Measurements from ENCODE around the gene ZSWIM6.

ZSWIM6 gene

GRCh38 chr5:61491861-61492260 lies 159.8 kb downstream of the ZSWIM6 start:
- DNase-seq: no peak

- DNase-seq: no peak
These were observed 161.9 kb downstream of the ZSWIM6 start for GRCh38 chr5:61493973-61494372.

- DNase-seq: no peak
These were observed 164.4 kb downstream of the ZSWIM6 start for GRCh38 chr5:61496446-61496845.

- DNase-seq: no peak
These were observed 164.8 kb downstream of the ZSWIM6 start for GRCh38 chr5:61496860-61497259.

GRCh38 chr5:61498121-61498520 lies 166.1 kb downstream of the ZSWIM6 start:
- no peak for DNase-seq

GRCh38 chr5:61501971-61502370 lies 169.9 kb downstream of the ZSWIM6 start:
- no peak for DNase-seq

- DNase-seq: no peak
These were observed 172.2 kb downstream of the ZSWIM6 start for GRCh38 chr5:61504143-61504770.

GRCh38 chr5:61505281-61505680 lies 173.2 kb downstream of the ZSWIM6 start:
- no peak for DNase-seq

GRCh38 chr5:61507232-61507631 lies 175.2 kb downstream of the ZSWIM6 start:
- no peak for DNase-seq

- no peak for DNase-seq
These were observed 184.9 kb downstream of the ZSWIM6 start for GRCh38 chr5:61516946-61517345.

- no peak for DNase-seq
These were observed 187.7 kb downstream of the ZSWIM6 start for GRCh38 chr5:61519728-61520277.

GRCh38 chr5:61523073-61523472 lies 191.0 kb downstream of the ZSWIM6 start:
- DNase-seq: no peak

- DNase-seq: no peak
These were observed 191.9 kb downstream of the ZSWIM6 start for GRCh38 chr5:61523997-61524396.

- peak; percentile 85 for DNase-seq
These were observed 193.6 kb downstream of the ZSWIM6 start for GRCh38 chr5:61525512-61526206.

- DNase-seq: no peak
These were observed 194.1 kb downstream of the ZSWIM6 start for GRCh38 chr5:61526207-61526519.

- no peak for DNase-seq
These were observed 200.9 kb downstream of the ZSWIM6 start for GRCh38 chr5:61532983-61533382.

GRCh38 chr5:61534481-61535267 lies 202.6 kb downstream of the ZSWIM6 start:
- no peak for DNase-seq

GRCh38 chr5:61535828-61536227 lies 203.8 kb downstream of the ZSWIM6 start:
- no peak for DNase-seq

- DNase-seq: no peak
These were observed 204.9 kb downstream of the ZSWIM6 start for GRCh38 chr5:61536922-61537321.

- DNase-seq: no peak
These were observed 206.9 kb downstream of the ZSWIM6 start for GRCh38 chr5:61538722-61539501.

- no peak for DNase-seq
These were observed 217.5 kb downstream of the ZSWIM6 start for GRCh38 chr5:61549530-61549929.

GRCh38 chr5:61551637-61552313 lies 219.7 kb downstream of the ZSWIM6 start:
- no peak for DNase-seq

All from islet precursor cell (in vitro differentiated cells).